ENCODE measurements around the gene RABGAP1L.

GRCh38 chr1:174828264-174828663 lies 668.9 kb downstream of the RABGAP1L start:
- TF ChIP-seq CTCF (conservative IDR thresholded peaks at IDR 0.05), result no peak
- no peak for TF ChIP-seq ZFX (IDR thresholded peaks at IDR 0.05)

All from C4-2B (cell line).